Upper lobe of left lung (tissue), 6 donors: ENCODE data around the gene AJAP1. TPM values are rescaled to one million over a fixed set of nuclear protein-coding genes. Genes with fewer than 3 reads are reported as not detected.

Experiments
- ATAC-seq, 2 donors: fragments of 200-7000 bp; cut with Tn5 transposase; one replicate each; pipeline ENCODE4 v1.9.1; 2022; ENCODE audit warnings: mild to moderate bottlenecking in 2 of 2, moderate library complexity in 2 of 2; ENCODE audit not compliant: low FRiP score in 2 of 2
- DNase-seq, 2 donors: peaks; one replicate each; pipeline ENCODE4 v3.0.0-alpha.2; 2019 to 2020
- H3K27ac ChIP-seq, 4 donors: fragments of 200-600 bp; sonication (generic); one replicate each; pipeline ENCODE4 v1.5.1; 2016 to 2019
- H3K27me3 ChIP-seq, 4 donors: fragments of 200-600 bp; sonication (generic); one replicate each; pipeline ENCODE4 v1.5.1; 2017 to 2019
- H3K36me3 ChIP-seq, 4 donors: fragments of 200-600 bp; sonication (generic); one replicate each; pipeline ENCODE4 v1.5.1; 2016 to 2019
- H3K4me1 ChIP-seq, 4 donors: fragments of 200-600 bp; sonication (generic); one replicate each; pipeline ENCODE4 v1.5.1; 2018 to 2019
- H3K4me3 ChIP-seq, 4 donors: fragments of 200-600 bp; sonication (generic); one replicate each; pipeline ENCODE4 v1.5.1; 2017 to 2019; ENCODE audit warnings: mild to moderate bottlenecking in 2 of 4, moderate library complexity in 1 of 4
- H3K9me3 ChIP-seq, 4 donors: fragments of 200-600 bp; sonication (generic); one replicate each; pipeline ENCODE4 v1.5.1; 2018 to 2019
- EP300 ChIP-seq, 4 donors: sonication (generic); formaldehyde crosslinking; IDR thresholded peaks; one replicate each; pipeline ENCODE4 v1.5.1; 2017; ENCODE audit warnings: antibody characterized with exemption in 4 of 4, control low read depth in 2 of 4
- POLR2A ChIP-seq, 4 donors: fragments of 450-650 bp; IDR thresholded peaks; one replicate each; pipeline ENCODE4 v1.5.1; 2016 to 2017; ENCODE audit warnings: antibody characterized with exemption in 4 of 4, mild to moderate bottlenecking in 2 of 4
- POLR2AphosphoS5 ChIP-seq, 2 donors: sonication (generic); formaldehyde crosslinking; IDR thresholded peaks; one replicate each; pipeline ENCODE4 v1.5.1; 2017; ENCODE audit warnings: antibody characterized with exemption in 2 of 2
- WGBS, 2 donors: methylation state at CpG; one replicate each; pipeline ENCODE4 v1.1.5; 2017 to 2018; 5-methylcytosine and 5-hydroxymethylcytosine counted together
- total RNA-seq, 6 donors: library from RNA; depleted of rRNA in 4 of 6; stranded (reverse); fragments of >200 nt in 4 of 6; gene quantifications; one replicate each; pipeline versions ENCODE4 v1.1.0 to v1.2.1, GENCODE V29; 2016 to 2021
- TF ChIP-seq, protein P1 (sequence below), 6 experiments: fragments of 450-650 bp in 4 of 6; fragments of 200-600 bp in 2 of 6; sonication (generic) in 2 of 6; IDR thresholded peaks; one replicate each; pipeline ENCODE4 v1.5.1; 2016 to 2019; ENCODE audit warnings: antibody characterized with exemption in 6 of 6
- donor health status: DM: no; HTN: no; CAD: no; lungs with moderate emphysema.
- donor health status: DM: no; HTN: yes; CAD: no; lungs with severe emphysema.

AJAP1 gene
- total RNA-seq, 6 donors from 2014 or later = 0.54 to 4.6 (median 2.9) TPM

DNA sequence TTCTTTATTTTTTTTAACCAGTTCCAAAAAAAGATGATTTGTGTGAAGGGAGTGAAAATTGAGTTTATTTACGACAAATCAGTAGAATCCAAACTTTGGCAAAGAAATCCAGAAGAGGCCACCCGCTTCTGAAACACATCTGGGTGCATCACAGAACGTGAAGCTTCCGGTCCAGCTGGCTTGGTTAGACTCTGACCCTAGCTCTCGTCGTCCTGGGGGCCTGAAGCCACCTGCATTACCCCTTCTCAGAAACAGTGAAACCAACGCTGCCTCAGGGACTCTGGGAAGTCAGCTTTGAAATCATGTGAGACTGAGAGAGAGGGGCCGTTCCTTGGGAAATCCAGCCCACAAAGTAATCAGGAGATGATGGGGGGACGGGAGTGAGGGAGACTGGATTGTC lies 21.8 kb downstream of the AJAP1 start:
- Histone ChIP-seq H3K27me3 (no peaks in the 10 kb centered on the region), H3K9me3 (peaks cover 0 to 20% (median 7%) of the 10 kb centered on the region in 4 donors), H3K4me3 (no peak overlapping the region), H3K27ac (no peak overlapping the region), H3K4me1 (no peaks in the 10 kb centered on the region), H3K36me3 (no peaks in the 10 kb centered on the region)
- ATAC-seq = no peak
- 74% methylated on average over 8 to 9 of the region's 9 CpGs for WGBS, 2 donors
- DNase-seq = no peak
- TF ChIP-seq POLR2A (IDR thresholded peaks at IDR 0.05) = no peak
- TF ChIP-seq POLR2AphosphoS5 (IDR thresholded peaks at IDR 0.05) = no peak
- no peak for TF ChIP-seq EP300 (IDR thresholded peaks at IDR 0.05)
- TF ChIP-seq, protein P1, sequence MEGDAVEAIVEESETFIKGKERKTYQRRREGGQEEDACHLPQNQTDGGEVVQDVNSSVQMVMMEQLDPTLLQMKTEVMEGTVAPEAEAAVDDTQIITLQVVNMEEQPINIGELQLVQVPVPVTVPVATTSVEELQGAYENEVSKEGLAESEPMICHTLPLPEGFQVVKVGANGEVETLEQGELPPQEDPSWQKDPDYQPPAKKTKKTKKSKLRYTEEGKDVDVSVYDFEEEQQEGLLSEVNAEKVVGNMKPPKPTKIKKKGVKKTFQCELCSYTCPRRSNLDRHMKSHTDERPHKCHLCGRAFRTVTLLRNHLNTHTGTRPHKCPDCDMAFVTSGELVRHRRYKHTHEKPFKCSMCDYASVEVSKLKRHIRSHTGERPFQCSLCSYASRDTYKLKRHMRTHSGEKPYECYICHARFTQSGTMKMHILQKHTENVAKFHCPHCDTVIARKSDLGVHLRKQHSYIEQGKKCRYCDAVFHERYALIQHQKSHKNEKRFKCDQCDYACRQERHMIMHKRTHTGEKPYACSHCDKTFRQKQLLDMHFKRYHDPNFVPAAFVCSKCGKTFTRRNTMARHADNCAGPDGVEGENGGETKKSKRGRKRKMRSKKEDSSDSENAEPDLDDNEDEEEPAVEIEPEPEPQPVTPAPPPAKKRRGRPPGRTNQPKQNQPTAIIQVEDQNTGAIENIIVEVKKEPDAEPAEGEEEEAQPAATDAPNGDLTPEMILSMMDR (IDR thresholded peaks at IDR 0.05) = no peak

DNA sequence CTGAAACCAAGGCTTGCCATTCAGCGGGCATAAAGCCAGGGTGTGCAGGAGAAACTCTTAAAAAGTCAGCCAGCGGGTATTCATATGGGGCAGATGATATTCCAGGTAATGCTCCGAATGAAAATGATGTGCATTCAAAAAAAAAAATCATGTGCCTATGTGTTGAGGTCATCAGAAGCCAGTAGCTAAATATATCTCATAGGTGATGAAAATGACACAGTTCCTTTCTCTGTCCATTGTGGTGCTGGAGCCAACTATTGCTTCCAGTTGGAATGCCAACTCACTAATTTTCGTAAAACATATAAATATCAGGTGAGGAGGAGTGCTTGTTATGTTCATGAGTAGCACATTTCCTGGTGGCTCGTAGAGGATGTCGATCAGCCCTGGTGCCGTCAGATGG lies 23.2 kb downstream of the AJAP1 start:
- WGBS, 2 donors = 70 to 85% methylated on average over 7 of the region's 7 CpGs
- Histone ChIP-seq H3K4me1 (no peaks in the 10 kb centered on the region), H3K36me3 (no peaks in the 10 kb centered on the region), H3K9me3 (peaks cover 0 to 20% (median 7%) of the 10 kb centered on the region in 4 donors), H3K27ac (no peak overlapping the region), H3K27me3 (no peaks in the 10 kb centered on the region), H3K4me3 (no peak overlapping the region)
- ATAC-seq (no peak), DNase-seq (no peak)
- TF ChIP-seq POLR2A (IDR thresholded peaks at IDR 0.05) (no peak), POLR2AphosphoS5 (IDR thresholded peaks at IDR 0.05) (no peak), EP300 (IDR thresholded peaks at IDR 0.05) (no peak)
- TF ChIP-seq, protein P1 (IDR thresholded peaks at IDR 0.05) = no peak

DNA sequence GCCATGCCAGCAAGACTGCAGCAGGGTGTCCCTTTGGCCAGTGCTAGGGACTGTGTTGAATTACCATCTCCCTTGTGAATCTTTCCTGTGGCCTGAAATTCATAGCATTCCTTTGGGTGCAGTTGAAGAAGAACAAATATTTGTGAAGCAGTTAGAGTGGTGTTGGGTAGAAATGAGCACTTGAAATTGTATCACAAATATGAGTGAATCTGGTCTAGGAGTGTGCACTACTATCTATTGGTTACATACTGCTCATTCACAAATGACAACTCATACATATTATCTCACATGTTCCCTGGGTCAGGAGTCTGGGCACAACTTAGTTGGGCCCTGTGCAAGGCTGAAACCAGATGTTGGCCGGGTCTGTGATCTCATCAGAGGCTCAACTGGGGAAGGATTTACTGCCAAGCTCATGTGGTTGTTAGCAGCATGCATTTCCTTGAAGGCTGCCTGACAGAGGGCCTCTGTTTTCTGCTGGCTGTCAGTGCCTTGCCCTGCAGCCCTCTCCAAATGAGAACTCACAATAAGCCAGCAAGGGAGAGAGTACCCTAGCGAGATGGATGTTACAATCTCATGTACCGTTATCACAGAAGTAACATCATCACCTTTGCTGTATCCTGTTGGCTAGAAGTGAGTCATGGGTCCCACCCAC lies 23.8 kb downstream of the AJAP1 start:
- TF ChIP-seq POLR2AphosphoS5 (IDR thresholded peaks at IDR 0.05) (no peak), EP300 (IDR thresholded peaks at IDR 0.05) (no peak), POLR2A (IDR thresholded peaks at IDR 0.05) (no peak)
- TF ChIP-seq, protein P1 (IDR thresholded peaks at IDR 0.05) = no peak
- ATAC-seq (no peak), DNase-seq (no peak)
- no peak overlapping the region for H3K27ac ChIP-seq
- WGBS, 2 donors = 22 to 80% methylated on average over 1 to 3 of the region's 3 CpGs
- peaks cover 0 to 20% (median 7%) of the 10 kb centered on the region in 4 donors for H3K9me3 ChIP-seq
- H3K4me3 ChIP-seq = no peak overlapping the region
- no peaks in the 10 kb centered on the region for H3K4me1 ChIP-seq
- no peaks in the 10 kb centered on the region for H3K36me3 ChIP-seq
- H3K27me3 ChIP-seq = no peaks in the 10 kb centered on the region

DNA sequence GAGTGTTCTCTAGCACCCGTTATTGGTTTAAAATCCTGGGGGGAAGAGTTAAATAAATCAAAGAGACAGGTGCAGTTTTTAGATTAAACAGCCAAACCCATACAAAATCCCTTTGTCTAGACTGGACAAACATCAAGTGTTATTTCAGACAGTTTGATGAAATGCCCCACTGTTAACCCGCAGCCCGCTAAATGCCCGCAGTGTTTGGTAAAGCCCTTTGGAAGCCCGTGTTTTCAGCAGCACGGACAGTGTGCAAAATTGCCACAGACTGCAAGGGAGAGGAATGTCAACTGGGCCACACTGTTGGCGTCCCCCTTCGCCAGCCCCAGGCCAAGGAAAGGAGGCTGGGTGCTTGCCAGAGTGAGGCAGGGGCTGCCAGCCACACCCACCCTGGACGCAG lies 26.6 kb downstream of the AJAP1 start:
- Histone ChIP-seq H3K4me3 (no peak overlapping the region), H3K36me3 (no peaks in the 10 kb centered on the region), H3K9me3 (peaks cover 0 to 20% (median 7%) of the 10 kb centered on the region in 4 donors), H3K27me3 (no peaks in the 10 kb centered on the region), H3K4me1 (no peaks in the 10 kb centered on the region), H3K27ac (no peak overlapping the region)
- TF ChIP-seq POLR2AphosphoS5 (IDR thresholded peaks at IDR 0.05) (no peak), POLR2A (IDR thresholded peaks at IDR 0.05) (no peak), EP300 (IDR thresholded peaks at IDR 0.05) (no peak)
- TF ChIP-seq, protein P1 (IDR thresholded peaks at IDR 0.05) = no peak
- no peak for DNase-seq
- WGBS, 2 donors = 65 to 68% methylated on average over 6 to 9 of the region's 9 CpGs
- no peak for ATAC-seq
